GM12891 (cell line): ENCODE data around the gene PLA1A.

Source experiments
- PAX5 ChIP-seq: IDR thresholded peaks from 2 replicates; pipeline ENCODE4 v1.6.1; 2011; ENCODE audit warnings: low read length, moderate library complexity, mild to moderate bottlenecking; ENCODE audit not compliant: insufficient read depth, severe bottlenecking
- POLR2A ChIP-seq: IDR thresholded peaks from 2 replicates; pipeline ENCODE4 v1.6.1; 2011; ENCODE audit warnings: low read depth, low read length, control low read depth
- POLR2AphosphoS5 ChIP-seq: IDR thresholded peaks from 2 replicates; pipeline ENCODE4 v1.6.1; 2011; ENCODE audit warnings: low read depth, low read length, control low read depth
- POU2F2 ChIP-seq: IDR thresholded peaks from 2 replicates; pipeline ENCODE4 v1.6.1; 2011; ENCODE audit warnings: low read depth, mild to moderate bottlenecking, control low read depth, low read length, moderate library complexity
- SPI1 ChIP-seq: IDR thresholded peaks from 2 replicates; pipeline ENCODE4 v1.6.1; 2011; ENCODE audit warnings: low read depth, low read length, control low read depth
- TAF1 ChIP-seq: IDR thresholded peaks from 2 replicates; pipeline ENCODE4 v1.6.1; 2011; ENCODE audit warnings: low read depth, low read length, control low read depth

GRCh38 chr3:119644481-119644880 is 46.8 kb downstream of the PLA1A start:
- TF ChIP-seq POLR2A, result no peak
- no peak for TF ChIP-seq TAF1
- TF ChIP-seq POLR2AphosphoS5, result no peak
- no peak for TF ChIP-seq SPI1
- TF ChIP-seq PAX5, result no peak
- no peak for TF ChIP-seq POU2F2
